NCI-H2081 (cell line): ENCODE data around the gene HOXB6.

Experiments used
- DNase-seq, 2 experiments: peaks; one replicate each; lab custom pipeline; 2025; lab: John Stamatoyannopoulos, UW

HOXB6 gene

DNA sequence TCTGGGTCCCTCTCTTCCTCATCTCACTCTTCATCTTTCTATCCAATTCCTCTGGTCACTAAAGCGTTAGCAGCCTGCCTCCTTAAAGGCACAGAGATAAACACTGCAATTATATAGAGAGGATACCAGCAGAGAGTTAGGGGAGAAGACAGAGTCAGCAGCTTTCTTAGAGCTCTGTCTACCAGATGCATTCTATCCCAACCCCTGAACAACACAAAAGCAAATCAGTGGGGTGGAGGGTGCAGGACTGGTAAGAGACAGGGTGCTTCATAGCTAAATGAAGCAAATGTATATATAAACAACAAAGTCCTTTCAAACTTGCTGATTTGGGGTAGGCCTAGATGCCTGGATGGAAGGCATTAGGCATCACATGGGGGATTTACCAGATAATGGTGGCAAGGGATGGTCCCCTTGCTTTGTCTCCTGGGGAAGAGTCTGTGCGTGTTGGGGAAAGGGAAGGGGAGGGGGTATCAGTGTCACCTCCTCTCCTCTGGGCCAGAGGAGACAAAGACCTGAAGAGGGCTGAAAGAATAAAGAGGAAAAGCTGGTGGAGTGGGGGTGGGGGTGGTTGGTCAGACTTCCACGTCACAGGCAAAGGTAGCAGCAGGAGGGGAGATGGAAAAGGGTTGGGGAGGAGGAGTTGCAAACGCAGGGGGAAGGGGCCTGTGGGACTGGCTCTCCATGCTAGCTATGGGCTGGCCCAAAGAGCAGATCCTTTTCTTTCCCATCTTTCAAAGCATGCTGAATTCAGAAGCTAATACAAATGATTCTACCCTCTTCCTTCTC is 38.7 kb downstream of the HOXB6 start:
- no peak for DNase-seq

GRCh38 chr17:48565022-48565554 is 39.7 kb downstream of the HOXB6 start:
- DNase-seq, result no peak

DNA sequence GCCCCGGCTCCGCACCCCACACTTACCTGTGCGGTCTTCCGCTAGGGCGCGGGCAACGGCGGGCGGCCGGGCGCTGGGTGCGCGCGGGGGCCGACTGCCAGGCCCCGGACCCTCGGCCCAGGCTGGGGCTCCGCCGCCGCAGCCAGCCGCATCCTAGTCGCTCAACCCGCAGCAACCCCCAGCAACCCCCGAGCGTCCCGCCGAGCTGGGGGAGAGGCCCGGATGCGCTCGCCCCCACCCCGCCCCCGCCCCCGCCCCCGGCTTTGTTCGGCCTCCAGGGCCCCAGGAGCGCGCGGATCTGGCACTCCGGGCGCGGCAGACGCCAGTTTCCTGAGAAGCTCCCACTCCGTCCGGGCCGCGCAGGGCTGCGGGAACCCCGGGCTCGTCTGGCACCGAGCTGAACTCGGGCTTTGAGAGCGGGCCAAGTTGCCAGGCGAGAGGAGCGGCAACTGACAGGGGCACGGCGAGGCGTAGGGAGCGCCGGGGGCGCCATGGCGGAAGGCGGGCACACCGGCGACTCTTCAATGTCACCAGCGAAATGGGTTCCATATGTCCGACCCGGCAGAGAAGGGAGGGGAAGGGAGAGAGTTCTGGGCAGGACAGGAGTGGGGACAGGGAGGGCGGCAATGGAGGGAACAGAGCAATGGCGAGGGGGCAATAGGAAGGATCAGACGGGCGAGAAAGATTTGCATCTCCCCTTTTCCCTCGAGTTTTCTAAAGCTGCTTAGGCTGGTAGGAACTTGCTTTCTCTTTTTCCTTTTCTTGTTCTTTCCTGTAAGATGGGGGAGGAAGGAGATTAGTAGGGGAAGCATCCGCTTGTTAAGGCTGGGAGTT is 40.4 kb downstream of the HOXB6 start:
- DNase-seq, result no peak

GRCh38 chr17:48563867-48564187 is 41.0 kb downstream of the HOXB6 start:
- no peak for DNase-seq

DNA sequence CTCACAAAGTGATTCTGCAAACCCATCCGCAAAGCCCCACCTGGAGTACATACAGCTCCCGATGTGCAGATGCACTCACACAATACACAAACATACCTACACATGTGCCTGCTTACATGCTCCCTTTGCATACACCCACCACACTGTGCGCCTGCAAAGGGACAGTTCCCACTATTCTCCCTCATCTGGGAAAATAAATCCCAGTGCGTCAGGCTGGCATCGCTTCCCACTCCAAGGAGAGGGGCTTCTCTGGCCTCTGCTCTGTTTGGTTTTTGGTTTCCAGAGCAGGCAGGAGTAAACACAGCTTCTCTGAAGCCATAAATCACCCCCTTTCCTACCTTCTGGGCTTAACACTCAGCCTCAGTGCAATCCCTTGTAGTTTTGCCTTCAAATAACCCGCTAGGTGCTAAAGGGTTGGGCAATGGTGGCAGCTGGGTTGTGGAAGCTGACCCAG is 41.4 kb downstream of the HOXB6 start:
- no peak for DNase-seq

- no peak for DNase-seq
These were observed 41.9 kb downstream of the HOXB6 start for GRCh38 chr17:48562934-48563333.

GRCh38 chr17:48561884-48562810 is 42.6 kb downstream of the HOXB6 start:
- DNase-seq, result no peak

- DNase-seq, result no peak
These were observed 44.7 kb downstream of the HOXB6 start for GRCh38 chr17:48559840-48560817.

DNA sequence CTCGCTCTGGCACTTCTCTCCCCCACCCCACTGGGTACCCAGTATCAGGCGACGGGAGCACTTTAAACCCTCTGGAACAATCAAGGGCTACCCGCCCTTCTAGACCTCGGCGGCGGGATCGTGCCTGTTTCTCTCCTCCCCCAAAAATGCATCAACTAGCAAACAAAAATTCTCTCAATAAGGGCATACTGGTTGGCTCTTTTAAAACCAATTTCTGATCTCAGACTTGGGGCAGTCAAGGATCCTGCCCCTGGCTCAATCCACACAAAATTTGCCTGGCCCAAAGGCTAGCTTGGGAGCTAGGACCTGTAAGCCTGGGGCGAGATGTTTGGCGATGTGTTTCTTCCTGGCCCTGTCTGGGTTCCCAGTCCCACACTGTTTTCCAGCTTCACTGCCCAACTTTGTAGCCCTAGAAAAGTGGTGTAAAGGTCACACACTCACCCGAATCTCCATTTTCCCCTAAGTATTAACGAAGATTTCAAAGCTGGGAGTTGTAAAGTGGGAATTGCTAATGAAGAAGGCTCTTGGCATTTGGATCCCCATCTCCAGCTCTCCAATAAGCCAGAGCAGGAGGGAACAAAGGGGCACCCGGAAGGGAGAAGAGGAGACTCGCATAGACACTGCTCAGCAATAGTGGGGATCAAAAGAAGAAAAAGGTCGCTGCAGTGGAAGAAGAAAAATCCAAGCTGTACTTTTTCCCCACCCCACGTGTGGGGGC is 45.5 kb downstream of the HOXB6 start:
- no peak for DNase-seq

GRCh38 chr17:48558831-48559121 is 46.0 kb downstream of the HOXB6 start:
- no peak for DNase-seq

GRCh38 chr17:48558057-48558830 is 46.5 kb downstream of the HOXB6 start:
- DNase-seq, result no peak

DNA sequence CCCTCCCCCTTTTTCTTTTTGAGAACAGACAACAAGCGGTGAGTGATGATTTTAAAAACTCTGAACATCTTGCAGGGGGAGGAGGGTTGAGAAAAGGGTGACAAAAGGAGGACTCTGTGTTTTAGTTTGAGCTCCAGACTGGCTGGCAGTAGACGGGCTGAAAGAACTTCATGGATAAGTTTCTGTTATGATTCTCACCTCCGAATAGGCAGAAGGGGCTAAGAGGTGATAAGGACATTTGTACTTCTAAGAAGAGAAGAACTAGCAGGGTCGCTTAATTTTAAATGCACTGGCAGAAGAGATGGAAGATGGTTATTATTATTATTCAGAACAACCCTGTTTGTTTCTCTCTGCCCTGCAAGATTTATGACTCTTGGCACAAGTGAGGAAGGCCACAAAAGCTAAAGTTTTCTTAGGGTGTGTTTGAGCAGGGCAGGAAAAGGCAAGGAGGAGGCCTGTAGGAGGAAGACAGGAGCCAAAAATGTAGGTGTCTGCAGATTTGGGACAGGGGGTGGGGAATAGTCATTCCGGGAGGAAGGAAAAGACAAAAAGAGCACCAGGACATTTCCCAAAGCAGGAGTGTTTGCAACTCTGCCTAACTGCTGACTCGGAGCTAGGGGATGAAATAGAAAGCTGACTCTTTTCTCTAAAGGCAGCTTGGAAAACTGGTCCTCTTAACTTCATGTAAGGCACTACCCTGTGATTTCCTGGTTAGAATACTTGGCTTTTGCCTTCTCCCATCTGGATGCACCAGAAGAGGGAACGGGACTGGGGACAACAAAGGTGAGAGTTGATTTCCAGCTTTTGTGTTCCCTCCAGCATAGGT is 48.0 kb downstream of the HOXB6 start:
- DNase-seq, result no peak

DNA sequence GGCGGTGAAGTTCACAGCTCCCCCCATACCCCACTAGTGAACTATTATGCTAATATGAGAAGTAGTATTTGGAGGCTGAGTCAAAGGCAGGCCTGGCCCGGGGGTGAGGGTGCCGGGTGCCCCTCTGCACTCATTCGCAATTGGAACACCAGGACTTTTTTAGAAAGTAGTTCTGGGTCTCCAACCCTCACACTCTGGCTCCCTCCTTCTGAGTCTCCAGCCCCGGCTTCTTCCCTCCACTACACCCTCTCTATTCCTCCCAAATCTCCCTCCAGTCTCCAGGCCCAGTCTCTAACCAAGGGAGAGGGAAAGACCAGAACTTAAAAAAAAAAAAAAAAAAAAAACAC is 48.6 kb downstream of the HOXB6 start:
- DNase-seq, result no peak

DNA sequence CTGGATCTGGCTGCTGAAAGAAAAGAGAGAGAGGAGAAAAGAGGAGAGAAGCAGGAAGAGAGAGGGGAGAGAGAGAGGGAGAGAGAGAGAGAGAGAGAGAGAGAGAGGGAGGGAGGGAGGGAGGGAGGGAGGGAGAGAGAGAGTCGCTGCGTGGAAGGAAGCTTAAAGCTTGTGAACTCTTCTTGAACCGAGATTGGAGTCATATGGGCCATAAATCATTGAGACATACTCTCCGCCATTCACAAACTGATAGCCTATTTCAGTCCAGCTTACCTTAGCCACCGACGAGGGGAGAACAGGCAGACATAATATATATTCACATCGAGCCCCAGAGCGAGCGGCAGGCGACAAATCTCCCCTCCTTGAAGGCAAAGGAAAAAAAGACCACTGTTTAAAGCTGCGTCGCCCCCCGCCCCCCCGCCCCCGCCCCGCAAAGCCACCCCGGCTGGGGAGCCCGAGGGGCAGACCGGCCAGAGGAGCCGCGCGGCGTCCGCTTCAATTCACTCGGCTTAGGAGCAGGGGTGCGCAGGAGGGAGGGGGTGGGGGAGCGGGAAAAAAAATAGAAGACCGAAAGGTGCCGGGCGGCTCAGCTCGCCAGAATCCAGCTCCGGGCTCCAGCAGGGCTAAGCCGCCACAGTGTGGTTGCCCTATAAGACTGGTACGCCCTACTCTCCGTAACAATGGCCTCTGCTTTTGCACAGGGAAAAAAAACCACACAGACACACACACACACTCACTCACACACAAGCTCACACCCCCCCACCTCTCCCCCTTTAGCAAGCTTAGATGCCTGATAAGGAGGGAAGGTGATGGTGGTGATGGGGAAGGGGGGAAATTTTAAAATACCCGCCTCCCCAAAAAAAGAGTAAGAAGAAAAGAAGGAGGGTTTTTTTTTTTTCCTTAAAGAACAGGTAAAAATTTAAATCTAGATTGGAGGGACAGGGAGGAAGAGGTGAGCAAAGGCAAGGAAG is 49.2 kb downstream of the HOXB6 start:
- peak; percentile 70 to 87 for DNase-seq

- no peak for DNase-seq
These were observed 50.2 kb downstream of the HOXB6 start for GRCh38 chr17:48554412-48555257.

- DNase-seq, result no peak
These were observed 51.0 kb downstream of the HOXB6 start for GRCh38 chr17:48553826-48554225.

DNA sequence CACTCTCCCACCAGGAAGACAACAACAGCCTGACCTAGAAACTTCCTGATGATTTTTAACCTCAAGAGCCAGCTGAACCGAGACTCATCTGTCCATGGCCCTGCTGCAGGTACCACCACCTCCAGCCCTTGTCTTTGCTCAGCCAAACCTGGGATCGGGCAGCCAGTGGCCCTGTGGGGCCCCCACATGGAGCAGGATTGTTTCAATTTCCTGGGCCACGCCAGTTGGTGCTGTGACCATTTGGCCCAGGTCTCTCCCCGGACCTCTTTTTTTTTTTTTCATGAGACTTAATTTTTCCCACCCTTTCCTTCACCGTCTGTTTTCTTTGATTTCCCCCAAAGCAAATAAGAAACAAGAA is 51.6 kb downstream of the HOXB6 start:
- DNase-seq, result no peak
